GM12891 (cell line): ENCODE results near the gene CSTPP1.
"Not testable (repeated sequence)": the region's sequence is repeated elsewhere in the genome, so short reads cannot be mapped to it uniquely, and the experiment has no call there.

Source experiments
- DNase-seq: peaks from one replicate; pipeline ENCODE4 v3.0.0; 2011; ENCODE audit warnings: low spot score; ENCODE audit not compliant: insufficient read length
- FAIRE-seq: peaks from 2 replicates; lab custom pipeline; 2011; peaks lifted over from hg19 to GRCh38; lab: Jason Lieb, UNC
- PAX5 ChIP-seq: IDR thresholded peaks from 2 replicates; pipeline ENCODE4 v1.6.1; 2011; ENCODE audit warnings: low read length, moderate library complexity, mild to moderate bottlenecking; ENCODE audit not compliant: insufficient read depth, severe bottlenecking
- POLR2A ChIP-seq: IDR thresholded peaks from 2 replicates; pipeline ENCODE4 v1.6.1; 2011; ENCODE audit warnings: low read depth, low read length, control low read depth
- POLR2AphosphoS5 ChIP-seq: IDR thresholded peaks from 2 replicates; pipeline ENCODE4 v1.6.1; 2011; ENCODE audit warnings: low read depth, low read length, control low read depth
- POU2F2 ChIP-seq: IDR thresholded peaks from 2 replicates; pipeline ENCODE4 v1.6.1; 2011; ENCODE audit warnings: low read depth, mild to moderate bottlenecking, control low read depth, low read length, moderate library complexity
- SPI1 ChIP-seq: IDR thresholded peaks from 2 replicates; pipeline ENCODE4 v1.6.1; 2011; ENCODE audit warnings: low read depth, low read length, control low read depth
- TAF1 ChIP-seq: IDR thresholded peaks from 2 replicates; pipeline ENCODE4 v1.6.1; 2011; ENCODE audit warnings: low read depth, low read length, control low read depth

CSTPP1 gene

DNA sequence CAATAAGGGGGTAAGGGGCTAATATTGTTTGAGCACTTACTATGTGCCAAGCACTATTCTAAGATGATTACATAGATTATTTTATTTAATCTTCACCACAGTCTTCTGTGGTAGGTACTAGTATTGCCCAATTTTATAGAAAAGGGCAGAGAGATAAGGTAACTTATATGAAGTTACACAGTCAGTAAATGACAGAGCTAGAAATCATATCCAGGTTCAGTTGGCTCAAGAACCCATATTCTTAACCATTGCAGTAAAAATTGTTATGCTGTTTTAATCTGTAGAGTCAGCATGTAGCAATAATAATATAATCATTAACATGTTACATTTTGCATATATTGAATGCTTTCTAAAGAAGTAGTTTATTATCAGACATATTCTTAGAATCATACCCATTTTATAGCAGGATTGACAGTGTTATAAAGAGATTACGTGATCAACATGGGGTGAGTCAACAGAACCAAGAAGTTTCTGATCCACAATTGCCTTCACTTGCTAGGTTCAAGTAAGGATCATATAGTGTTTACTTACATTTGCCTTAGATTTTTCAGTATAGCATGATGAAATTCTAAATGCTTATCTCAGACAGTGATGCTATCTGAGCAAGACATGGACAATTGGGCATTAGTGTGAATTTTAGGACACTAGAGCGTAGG is 46.4 kb downstream of the CSTPP1 start:
- FAIRE-seq (peak; percentile 50), DNase-seq (no peak)
- TF ChIP-seq POLR2A (no peak), POU2F2 (no peak), SPI1 (no peak), POLR2AphosphoS5 (no peak), PAX5 (no peak), TAF1 (no peak)

DNA sequence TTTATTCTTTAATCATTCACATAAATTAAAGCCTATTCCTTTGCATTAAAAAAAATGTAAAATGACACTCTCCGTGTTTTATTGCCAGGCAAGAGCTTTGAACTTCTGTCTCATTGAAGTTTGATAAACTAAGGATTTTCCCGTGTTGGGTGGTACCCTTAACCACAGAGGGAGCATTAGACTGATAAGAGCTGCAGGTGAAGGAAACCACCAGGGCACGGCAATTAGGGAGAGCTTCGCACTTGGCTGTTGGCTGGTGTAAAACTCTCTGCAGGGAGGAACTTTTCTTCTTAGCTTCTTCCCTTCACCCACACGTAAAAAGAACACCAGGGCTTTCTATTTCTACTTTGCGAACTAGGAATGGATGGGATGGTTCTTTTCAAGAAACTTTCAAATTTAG is 47.0 kb downstream of the CSTPP1 start:
- DNase-seq (no peak), FAIRE-seq (no peak)
- no peak for TF ChIP-seq POLR2AphosphoS5
- no peak for TF ChIP-seq PAX5
- TF ChIP-seq POU2F2 = no peak

DNA sequence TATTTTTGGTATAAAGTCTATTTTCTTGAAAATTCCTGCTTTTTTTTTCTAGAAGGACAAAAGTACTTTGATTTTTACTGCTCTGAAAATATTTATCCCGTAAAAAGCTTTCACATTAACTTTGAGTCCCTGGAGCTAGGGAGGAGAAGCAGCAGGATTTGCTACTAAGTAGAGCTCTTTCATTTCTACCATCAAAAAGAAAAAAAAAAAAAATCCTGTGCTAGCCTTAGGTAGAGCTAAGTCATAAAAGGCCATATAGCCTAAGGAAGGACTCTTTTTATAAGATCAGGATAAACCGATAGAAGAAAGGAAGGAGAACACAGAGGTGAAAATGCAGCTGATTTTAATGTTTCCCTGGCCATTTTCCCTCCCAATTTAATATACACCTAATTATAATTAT is 48.0 kb downstream of the CSTPP1 start:
- TF ChIP-seq POLR2A (no peak), POU2F2 (no peak), PAX5 (no peak), TAF1 (no peak), POLR2AphosphoS5 (no peak), SPI1 (no peak)
- DNase-seq (no peak), FAIRE-seq (no peak)

DNA sequence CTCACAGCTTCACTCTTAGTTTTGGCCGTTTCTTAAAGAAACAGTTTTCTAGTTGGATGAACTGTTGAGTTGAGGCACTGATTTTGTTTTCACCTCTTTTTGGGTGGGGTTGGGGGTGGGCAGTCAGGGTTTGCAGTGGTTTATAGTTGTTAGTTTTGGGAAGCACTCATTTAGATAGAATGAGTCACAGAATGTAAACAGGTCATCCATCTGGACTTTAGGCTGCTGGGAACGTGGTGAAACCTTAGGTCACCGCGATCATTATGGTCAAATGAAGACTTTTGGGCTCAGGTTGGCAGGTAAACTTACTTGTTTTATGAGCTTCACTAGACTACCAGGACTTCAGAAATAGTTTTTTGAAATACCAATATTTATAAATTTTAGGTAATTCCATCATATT is 48.4 kb downstream of the CSTPP1 start:
- FAIRE-seq (no peak), DNase-seq (no peak)
- TF ChIP-seq PAX5 = no peak
- no peak for TF ChIP-seq SPI1
- no peak for TF ChIP-seq POU2F2

DNA sequence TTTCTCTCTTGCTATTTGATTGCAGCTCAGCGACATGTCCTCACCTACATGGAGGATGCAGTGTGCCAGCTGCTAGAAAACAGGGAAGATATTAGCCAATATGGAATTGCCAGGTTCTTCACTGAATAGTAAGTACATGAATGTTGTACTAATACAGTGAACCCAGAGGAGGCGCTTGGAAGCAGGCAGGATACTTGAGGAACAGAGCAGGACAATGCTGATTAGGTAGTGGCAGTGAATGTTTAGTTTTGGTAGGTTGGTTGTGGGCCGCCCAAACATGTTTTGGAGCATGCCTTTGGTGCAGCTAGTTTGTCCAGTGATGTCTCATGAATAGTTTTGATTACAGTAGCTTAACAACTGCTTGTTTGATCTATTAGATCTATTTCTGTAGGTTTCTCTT is 50.6 kb downstream of the CSTPP1 start:
- no peak for TF ChIP-seq POLR2AphosphoS5
- no peak for TF ChIP-seq PAX5
- TF ChIP-seq POLR2A = no peak
- TF ChIP-seq SPI1 = no peak
- TF ChIP-seq POU2F2 = no peak
- FAIRE-seq = no peak
- DNase-seq = no peak

DNA sequence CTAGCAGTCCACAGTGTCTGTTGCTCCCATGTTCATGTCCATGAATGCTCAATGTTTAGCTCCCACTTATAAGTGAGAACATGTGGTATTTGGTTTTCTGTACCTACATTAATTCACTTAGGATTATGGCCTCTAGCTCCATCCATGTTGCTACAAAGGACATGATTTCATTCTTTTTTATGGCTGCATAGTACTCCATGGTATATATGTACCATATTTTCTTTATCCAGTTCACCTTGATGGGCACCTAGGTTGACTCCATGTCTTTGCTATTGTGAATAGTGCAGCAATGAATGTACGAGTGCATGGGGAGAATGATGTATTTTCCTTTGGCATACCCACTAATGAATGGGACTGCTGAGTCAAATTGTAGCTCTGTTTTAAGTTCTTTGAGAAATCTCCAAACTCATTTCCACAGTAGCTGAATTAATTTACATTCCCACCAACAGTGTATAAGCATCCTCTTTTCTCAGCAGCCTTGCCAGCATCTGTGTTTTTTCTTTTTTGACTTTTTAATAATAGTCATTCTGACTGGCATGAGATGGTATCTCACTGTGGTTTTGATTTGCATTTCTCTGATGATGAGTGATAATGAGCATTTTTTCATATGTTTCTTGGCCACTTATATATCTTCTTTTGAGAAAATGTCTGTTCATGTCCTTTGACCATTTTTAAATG is 53.4 kb downstream of the CSTPP1 start:
- not testable (repeated sequence) for DNase-seq, FAIRE-seq

DNA sequence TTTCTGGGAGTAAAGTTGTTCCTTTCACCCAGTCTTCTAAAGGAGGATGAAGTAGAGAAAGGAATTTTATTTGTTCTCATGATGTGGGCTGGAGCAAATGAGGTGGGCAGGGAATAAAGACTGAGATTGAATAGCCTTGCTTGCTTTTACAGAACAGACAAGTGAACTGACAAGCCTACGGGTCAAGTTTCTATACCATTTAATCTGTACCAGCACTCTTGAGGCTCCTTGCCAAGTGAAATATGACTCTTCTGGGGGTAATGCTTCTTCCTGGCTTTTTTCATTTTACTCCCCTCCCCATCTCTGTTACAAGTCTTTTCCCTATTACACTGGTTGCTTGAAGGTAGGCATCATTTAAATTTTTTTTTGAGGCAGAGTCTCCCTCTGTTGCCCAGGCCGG is 54.8 kb downstream of the CSTPP1 start:
- FAIRE-seq = no peak
- DNase-seq = no peak
- no peak for TF ChIP-seq POLR2AphosphoS5
- no peak for TF ChIP-seq SPI1
- no peak for TF ChIP-seq POLR2A

DNA sequence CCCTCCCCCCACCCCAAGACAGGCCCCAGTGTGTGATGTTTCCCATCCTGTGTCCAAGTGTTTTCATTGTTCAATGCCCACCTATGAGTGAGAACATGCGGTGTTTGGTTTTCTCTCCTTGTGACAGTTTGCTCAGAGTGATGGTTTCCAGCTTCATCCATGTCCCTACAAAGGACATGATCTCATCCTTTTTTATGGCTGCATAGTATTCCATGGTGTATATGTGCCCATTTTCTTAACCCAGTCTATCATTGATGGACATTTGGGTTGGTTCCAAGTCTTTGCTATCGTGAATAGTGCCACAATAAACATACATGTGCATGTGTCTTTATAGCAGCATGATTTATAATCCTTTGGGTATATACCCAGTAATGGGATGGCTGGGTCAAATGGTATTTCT is 55.8 kb downstream of the CSTPP1 start:
- not testable (repeated sequence) for DNase-seq, FAIRE-seq

DNA sequence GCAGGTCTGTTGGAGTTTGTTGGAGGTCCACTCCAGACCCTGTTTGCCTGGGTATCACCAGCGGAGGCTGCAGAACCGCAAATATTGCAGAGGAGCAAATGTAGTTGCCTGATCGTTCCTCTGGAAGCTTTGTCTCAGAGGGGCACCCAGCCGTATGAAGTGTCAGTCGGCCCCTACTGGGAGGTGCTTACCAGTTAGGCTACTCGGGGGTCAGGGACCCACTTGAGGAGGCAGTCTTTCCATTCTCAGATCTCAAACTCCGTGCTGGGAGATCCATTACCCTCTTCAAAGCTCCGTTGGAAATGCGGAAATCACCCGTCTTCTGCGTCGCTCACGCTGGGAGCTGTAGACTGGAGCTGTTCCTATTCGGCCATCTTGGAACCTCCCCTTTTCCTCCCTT is 61.2 kb downstream of the CSTPP1 start:
- DNase-seq, FAIRE-seq: not testable (repeated sequence)

DNA sequence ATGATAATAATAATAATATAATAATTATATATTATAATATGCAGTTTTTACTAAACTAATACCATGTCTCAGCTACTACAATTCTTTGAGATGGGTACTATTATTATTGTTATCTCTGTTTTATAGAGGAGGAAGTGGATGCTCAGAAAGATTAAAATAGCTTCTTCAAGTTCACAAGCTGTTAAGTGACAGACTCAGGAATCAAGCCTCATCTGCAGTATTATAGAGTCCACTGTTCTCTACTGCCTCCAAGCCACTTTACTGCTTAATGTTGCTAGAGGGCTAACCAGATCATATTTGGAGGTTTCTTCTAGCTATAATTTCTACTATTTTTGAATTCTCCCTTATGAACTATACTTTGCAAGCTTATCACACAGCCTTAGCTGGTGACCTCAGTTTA is 62.7 kb downstream of the CSTPP1 start:
- no peak for TF ChIP-seq SPI1
- TF ChIP-seq POLR2AphosphoS5 = no peak
- TF ChIP-seq POLR2A = no peak
- FAIRE-seq (no peak), DNase-seq (no peak)

DNA sequence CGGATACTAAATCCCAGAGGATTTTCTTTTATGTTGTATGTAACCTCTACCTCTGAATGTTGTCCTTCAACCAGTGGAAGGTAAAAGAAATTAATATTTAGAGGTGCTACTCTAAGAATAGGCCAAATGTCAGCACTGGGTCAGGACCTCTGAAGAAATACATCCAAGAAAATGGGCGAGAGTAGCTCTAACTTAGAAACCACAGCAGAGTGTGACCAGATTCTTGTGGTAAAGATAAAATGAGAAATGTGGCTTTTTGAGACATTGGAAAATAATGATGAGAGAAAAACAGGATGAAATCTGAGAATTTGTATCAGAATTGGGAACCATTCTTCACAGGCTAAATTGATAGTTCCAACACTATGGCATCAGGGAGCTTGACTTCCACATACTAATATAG is 63.5 kb downstream of the CSTPP1 start:
- no peak for TF ChIP-seq POU2F2
- no peak for TF ChIP-seq TAF1
- no peak for TF ChIP-seq POLR2AphosphoS5
- no peak for TF ChIP-seq PAX5
- TF ChIP-seq POLR2A = no peak
- no peak for TF ChIP-seq SPI1
- DNase-seq = no peak
- no peak for FAIRE-seq

DNA sequence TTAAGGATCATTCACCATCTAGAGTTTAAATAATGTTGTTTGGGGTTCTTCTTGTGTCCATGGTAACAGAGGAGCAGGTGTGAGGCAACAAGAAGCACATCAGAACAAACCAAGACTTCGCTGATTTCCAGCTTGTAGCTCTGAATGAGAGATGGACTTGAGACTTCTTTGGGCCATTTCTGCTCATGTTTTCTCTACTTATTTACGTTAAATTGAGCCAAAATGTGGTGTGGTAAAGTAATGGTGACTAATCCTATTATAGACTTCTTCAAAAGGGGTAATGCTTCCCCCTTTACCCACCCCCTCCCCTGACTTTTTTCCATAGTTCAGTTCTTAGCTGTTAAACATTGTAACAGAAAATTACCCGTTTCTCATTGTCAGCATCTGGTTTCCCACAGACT is 65.2 kb downstream of the CSTPP1 start:
- TF ChIP-seq POU2F2 (no peak), SPI1 (no peak), POLR2A (no peak), POLR2AphosphoS5 (no peak), TAF1 (no peak), PAX5 (no peak)
- no peak for DNase-seq
- FAIRE-seq = peak; percentile 68
